GM18505 (cell line): ENCODE results near the gene ALDH18A1.

Source experiments
- ATAC-seq: cut with Tn5 transposase; IDR thresholded peaks from one replicate; pipeline ENCODE4 v1.9.1; 2021; ENCODE audit not compliant: unreplicated experiment
- POLR2A ChIP-seq: IDR thresholded peaks from 4 replicates; pipeline ENCODE4 v1.6.1; 2011; ENCODE audit warnings: borderline replicate concordance; ENCODE audit not compliant: insufficient read depth, insufficient read length; ENCODE audit errors: extremely low read depth

ALDH18A1 gene

DNA sequence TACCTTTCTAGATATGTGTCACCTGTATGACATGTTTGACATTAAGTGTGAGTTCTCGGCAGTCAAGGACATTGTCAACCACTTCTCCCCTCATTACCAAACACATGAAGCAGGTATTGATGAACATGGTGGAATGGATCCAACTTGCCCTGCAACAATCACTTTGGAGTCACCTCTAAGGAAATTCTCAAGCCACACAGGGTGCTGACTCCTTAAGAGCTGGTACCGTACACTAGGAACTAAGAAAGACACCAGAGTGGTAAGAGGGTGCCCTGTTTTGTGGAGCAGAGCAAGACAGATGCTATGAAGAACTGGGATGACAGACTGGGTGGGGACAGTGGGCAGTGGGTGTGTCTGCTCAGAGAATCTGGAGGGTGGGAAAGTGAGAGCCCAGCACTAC is 77.9 kb downstream of the ALDH18A1 start:
- no peak for TF ChIP-seq POLR2A
- no peak for ATAC-seq

DNA sequence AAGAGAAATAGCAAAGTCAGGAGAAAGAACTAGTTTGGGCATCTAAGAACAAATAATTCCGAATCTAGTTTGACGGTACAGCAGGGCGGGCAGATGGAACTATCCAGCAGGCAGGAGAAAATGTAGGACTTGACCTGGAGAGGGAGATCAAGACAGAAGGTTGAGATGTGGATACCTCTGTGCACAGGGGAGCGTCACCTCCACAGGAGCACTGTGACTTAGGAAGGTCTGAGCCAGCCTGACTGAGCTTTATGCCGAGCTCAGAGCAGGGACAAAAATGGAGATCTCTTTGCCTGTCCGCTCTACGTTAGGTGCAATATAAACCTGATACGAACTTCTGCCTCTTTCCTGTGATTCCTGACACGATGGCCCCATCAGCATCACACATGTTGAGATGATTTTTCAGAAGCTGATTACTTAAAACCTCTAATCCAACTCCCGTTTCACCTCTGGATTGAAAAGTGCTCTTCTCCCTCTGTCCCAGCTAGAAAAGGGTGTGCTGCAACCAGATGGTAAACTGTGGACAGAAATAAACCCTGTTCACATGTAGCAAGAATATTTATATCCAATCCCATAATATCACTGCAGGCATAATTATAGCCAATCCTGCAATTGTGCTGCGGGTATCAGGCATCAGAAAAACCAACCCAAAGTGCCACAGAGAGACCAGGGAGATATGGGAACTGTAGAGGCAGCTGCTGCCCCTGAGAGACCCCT is 81.7 kb downstream of the ALDH18A1 start:
- ATAC-seq: no peak
- no peak for TF ChIP-seq POLR2A

DNA sequence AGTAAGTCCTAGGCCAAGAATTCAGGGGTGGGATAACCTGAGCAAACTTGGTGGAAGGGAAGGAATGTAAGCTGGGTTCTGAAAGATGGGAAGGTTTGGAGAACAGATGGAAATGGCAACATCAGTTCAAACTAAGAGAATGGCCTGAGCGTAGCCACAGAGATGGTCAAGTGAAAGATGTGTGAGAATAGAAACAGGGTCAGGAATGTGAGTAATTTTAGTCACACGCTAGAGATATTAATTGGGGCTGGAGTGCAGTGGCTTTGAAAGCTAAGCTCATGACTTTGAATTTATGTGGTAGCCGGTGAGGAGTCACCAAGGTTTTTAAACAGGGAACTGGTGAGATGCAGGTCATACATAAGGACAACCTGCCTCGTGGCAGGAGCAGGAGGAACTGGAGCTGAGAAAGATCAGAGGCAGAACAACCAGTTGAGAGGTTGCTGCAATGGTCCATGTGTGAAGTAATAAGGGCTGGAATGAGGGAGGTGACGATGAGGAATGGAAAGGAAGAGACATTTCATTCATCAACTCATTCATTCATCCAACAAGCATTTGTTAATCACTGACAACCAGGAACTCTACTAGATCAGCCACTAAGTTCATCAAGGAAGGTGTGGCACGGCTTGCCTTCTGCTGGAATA is 82.4 kb downstream of the ALDH18A1 start:
- TF ChIP-seq POLR2A: no peak
- no peak for ATAC-seq

DNA sequence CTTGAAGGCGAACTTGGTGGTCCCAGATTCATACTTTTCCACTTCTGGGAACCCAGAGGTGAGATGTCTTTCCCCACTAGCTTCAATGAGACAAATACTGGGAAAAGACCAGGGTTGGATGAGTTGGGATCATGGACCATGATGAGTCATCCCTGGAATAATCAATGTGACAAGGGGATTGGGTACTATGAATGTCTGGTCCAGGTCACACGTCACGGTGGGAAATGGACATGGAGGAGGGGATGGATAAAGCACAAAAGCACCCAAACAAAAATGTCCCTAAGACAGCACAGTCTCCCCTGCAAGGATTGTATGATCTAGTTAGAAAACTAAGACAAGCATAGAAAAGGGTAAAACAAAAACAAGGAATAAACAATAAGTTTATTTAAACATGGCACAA is 83.0 kb downstream of the ALDH18A1 start:
- ATAC-seq: no peak
- TF ChIP-seq POLR2A: no peak

DNA sequence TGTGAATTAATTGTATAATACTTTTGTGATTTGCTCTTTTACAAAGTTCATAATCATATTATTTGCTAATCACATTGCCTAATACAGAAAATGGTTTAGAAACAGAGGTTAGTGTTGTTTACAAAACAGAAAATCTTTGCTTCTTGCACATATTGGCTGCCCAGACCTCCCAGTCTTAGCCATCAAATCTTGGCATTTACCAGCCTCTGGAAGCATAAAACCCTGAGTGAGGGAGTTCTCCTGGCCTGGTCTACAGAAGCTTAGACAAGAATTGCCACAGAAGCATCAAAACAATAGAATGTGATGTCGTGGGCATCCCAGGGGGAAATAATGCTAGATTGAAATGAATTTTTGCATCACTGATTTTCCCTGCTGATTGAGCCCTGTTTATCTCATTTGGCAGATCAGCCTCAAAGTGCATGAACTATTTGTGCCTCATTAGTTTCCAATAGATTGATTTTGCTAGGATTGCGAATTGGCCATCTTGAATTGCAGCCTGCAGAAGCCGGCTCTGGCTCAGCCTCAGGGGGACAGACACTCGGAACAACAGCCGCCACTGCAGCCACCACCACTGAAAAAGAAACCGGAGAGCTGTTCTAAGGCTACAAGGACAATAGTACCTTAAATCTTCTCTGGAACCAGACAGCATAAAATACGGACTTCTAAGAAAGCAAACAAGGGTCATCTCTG is 84.2 kb downstream of the ALDH18A1 start:
- no peak for ATAC-seq
- TF ChIP-seq POLR2A: no peak

DNA sequence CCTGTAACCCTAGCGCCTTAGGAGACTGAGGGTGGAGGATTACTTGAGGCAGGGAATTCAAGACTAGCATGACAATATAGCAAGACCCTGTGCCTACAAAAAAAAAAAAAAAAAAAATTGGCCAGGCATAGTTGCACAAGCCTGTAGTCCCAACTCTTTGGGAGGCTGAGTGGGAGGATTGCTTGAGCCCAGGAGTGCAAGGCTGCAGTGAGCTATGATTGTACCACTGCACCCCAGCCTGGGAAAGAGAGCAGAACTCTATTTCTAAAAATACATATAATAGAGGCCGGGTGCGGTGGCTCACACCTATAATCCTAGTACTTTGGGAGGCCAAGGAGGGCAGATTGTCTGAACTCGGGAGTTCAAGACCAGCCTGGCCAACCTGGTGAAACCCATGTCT is 85.1 kb downstream of the ALDH18A1 start:
- ATAC-seq: no peak
- no peak for TF ChIP-seq POLR2A

DNA sequence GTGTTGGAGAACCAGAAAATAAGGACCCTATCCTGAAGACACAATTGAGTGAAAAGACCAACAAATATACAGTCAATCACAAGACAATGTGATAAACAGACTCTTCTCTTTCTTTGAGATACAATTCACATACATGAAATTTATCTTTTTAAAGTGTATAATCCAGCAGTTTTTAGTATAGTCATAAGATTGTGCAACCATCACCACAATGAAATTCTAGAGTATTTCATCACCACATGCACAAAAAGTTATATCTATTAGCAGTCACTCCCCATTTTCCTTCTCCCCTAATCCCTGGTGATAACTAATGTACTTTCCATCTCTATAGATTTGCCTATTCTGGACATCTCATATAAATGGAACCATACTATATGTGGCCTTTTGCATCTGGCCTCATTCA is 87.1 kb downstream of the ALDH18A1 start:
- no peak for ATAC-seq
- TF ChIP-seq POLR2A: no peak

DNA sequence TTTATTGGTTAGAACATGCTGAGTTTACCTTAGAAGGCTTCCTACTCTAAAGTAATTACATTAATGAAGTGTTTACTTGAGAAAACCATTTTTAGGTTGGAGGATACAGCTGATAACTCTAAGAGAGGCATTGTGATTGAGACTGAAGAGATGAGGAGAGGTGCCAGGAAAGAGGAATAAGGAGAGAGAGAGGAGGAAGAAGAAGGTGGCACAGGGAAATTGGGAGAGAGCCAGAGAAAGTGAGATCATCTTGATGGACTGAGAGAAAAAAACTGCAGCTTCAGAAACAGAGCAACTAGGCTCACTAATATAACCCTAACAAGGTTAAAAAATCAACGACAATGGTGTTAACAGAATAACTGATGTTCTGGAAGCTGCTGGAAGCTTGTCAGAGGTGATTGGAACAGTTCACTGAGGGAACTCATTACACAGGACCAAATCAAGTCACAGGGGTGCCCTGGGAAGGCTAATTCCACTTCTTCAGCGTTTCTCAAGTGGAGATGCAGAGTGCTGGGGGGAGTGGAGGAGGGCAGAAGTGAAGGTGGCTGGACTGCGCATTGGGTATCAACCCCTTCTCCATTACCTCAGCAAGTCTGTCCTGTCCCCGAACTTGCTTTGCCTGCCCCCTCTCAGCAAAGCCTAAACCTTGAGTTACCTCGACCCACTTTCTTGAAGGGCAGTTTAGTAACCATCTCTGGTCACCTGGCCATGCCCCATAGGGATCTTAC is 88.4 kb downstream of the ALDH18A1 start:
- TF ChIP-seq POLR2A: no peak

DNA sequence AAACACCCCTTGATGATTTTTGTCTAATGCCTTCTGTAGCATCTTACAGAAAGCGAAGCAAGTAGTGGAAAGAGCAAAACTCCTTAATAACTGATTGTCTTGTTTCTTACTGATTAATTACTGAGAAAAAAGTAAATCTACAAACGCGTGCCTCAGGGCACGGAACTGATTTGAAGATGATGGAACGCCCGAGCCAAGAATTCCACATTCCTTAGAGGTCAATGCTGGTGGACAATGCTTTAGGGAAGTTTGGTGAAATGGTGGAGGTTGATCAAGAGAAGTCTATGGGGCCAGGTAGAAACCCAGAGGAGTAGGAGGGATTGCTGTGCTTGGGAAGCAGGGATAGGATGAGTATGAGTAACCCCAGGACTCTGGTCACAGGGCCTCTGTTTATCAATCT is 90.4 kb downstream of the ALDH18A1 start:
- TF ChIP-seq POLR2A: no peak
- no peak for ATAC-seq

More for the DNA sequence above, 88.4 kb downstream of the ALDH18A1 start:
- ATAC-seq: no peak

DNA sequence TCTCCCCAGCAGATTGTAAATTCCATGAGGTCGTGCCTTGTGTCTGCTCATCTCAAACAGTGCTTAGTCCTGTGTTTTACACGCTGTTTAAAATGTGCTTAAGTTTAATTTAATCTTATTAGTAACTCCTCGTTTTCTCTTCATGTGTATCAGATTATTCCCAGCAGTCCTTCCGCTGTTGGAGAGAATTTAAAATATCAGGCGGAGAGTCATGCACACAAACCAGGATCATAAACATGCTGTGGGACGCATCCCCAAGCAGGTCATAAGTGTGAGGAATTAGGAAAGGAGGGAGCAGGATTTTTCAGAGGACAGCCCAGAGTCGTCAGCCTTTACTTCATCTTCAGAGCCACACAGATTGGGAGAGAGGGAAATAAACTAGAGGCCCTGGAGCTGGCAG is 91.2 kb downstream of the ALDH18A1 start:
- no peak for ATAC-seq
- TF ChIP-seq POLR2A: no peak

DNA sequence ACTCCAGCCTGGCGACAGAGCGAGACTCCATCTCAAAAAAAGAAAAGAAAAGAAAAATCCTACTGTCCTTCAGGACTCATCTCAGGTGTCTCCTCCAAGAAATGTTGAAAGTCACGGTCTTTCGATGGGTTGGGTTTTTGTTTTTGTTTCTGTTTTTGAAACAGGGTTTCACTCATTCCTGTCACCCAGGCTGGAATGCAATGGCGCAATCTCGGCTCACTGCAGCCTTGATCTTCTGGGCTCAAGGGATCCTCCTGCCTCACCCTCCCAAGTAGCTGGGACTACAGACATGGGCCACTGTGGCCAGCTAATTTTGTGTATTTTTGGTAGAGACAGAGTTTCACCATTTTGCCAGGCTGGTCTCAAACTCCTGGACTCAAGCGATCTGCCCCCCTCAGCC is 92.2 kb downstream of the ALDH18A1 start:
- ATAC-seq: no peak
- no peak for TF ChIP-seq POLR2A

DNA sequence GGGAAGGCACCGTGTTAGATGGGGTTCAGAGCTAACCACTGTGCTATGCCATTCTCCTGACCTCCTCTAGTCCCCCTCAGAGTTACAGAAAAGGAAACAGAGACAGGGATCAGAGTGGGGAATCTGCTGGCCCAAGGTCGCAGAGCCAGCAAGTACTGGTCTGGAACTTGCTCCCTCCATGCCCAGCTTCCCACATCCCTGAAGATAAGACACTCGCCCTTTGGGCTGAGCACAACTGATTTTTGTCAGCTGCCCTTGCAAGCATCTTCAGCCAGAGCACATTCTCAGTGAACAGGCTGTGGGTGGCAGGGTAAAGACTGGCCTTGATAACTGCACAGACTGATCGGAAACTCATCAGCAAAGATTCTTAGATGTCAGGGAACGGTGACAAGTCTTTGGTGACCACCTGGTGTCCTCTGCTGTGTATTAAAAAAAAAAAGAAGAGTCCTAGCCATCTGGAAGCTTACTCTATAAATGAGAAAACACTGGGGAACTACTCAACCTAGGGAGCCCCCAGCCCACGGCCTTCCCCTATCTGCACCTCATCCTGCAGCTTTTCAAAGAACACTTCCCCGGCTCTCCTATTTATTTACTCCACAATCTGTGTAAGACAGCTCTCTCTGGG is 94.1 kb downstream of the ALDH18A1 start:
- no peak for ATAC-seq
- TF ChIP-seq POLR2A: no peak

DNA sequence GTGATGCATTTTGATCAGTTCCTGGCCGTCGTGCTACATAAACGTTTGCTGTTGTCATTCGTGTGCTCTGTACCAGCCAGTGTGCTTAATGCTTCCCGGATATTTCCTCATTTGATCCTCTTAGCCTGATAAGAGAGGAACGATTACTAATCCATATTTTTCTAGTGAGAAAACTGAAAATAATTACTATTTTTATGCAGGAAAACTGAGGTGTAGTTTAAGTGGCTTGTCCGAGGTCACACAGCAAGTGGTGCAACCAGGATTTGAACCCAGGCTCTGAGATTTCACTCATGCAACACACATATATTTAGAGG is 94.7 kb downstream of the ALDH18A1 start:
- no peak for TF ChIP-seq POLR2A
- ATAC-seq: no peak
